Hindlimb muscle (tissue), 1 donor: ENCODE data around the gene PRM1. TPM values are rescaled to one million over a fixed set of nuclear protein-coding genes. Genes with fewer than 3 reads are reported as not detected.
"Not testable (repeated sequence)": the region's sequence is repeated elsewhere in the genome, so short reads cannot be mapped to it uniquely, and the experiment has no call there.

Experiments used
- DNase-seq: peaks from one replicate; pipeline ENCODE4 v3.0.0-alpha.2; 2013
- polyA plus RNA-seq: library from polyadenylated mRNA; unstranded; fragments of 120-200 nt; gene quantifications from one replicate; pipeline ENCODE4 v1.2.1, GENCODE V29; 2013; ENCODE audit not compliant: insufficient read length

The PRM1 gene
- polyA plus RNA-seq, 1 donor, result not detected

DNA sequence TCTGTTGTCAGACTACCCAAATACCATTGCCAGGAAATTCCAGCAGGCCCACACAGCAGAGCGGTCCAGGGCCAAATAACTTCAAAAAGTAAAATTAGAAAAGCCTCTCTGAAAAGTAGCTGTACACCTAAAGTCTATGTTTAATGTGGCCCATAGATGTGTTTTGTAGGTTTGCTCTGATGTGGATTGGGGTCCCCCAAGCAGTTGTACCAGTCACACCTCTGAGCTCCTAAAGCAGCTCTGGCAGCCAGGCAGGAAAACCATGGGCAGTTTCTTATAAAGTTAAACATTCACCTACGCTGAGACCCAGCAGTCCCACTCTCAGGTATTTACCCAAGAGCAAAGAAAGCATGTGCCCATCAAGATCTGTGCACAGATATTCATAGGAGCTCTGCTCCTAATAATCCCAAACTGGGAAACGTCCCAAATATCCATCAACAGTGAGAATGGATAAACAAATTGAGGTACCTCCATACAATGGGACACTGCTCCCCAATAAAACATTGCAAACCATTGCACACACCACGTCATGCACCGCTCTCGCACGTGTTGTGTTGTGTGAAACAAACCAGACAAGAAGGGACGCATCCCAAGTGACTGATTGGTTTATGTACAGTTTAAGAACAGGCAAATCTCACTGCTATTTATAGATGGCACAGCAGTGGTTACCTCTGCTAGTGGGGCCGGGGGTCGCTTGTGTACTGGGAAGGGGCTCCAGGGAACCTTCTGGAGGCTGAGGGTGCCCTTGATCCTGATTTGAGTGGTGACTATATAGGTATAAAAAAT, 15.8 kb upstream of the PRM1 start:
- no peak for DNase-seq

- no peak for DNase-seq
Observed at GRCh38 chr16:11296351-11296705, 15.2 kb upstream of the PRM1 start.

DNA sequence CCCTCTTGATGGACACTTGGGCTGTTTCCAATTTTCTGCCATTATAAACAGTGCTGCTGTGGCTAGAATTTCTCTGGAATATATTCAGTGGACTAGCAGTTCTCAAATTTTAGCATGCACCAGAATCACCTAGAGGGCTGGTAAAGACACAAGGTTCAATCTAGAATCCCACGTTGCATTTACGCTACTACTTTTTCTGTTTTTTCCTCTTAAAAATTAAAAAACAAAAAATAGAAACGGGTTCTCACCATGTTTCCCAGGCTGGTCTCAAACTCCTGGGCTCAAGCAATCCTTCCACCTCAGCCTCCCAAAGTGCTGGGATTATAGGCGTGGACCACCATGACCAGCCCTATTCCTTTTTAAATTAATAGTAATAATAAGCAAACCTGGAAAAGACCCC, 14.5 kb upstream of the PRM1 start:
- no peak for DNase-seq

GRCh38 chr16:11292076-11292748, 11.1 kb upstream of the PRM1 start:
- no peak for DNase-seq

- no peak for DNase-seq
Observed at GRCh38 chr16:11291091-11291703, 10.1 kb upstream of the PRM1 start.

DNA sequence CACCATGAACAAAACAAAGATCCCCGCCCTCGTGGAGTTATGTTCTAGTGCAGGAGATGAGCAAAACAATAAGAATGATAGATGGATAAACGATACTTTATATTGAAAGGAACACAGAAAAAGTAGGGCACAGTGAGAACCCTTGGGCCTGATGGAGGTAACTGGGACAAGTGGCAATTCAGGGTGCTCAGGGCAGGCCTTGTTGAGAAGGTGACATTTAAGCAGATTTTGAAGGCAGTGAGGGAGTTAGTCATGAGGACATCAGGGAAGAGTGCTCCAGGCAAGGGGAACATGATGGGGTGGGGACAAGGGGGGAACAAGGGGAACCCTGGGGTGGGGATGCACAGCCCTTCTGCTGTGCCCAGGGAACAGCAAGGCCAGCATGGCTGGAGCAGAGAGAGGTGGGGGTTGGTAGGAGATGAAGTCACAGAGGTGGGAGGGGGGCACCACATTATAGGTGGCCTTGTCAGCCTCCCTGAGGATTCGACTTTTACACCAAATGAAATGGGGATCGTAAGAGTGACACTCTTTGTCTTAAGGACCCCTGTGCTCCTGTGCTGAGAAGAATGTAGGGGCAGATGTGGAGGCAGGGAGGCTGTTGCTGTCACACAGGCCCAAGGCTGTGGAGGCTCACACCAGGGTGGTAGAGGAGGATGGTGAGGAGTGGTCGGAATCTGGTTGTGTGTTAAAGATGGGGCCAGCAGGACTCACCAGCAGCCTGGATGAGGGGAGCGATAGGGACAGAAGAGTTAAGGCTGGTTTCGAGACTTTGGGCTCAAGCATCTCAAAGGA, 9.2 kb upstream of the PRM1 start:
- DNase-seq, result no peak

DNA sequence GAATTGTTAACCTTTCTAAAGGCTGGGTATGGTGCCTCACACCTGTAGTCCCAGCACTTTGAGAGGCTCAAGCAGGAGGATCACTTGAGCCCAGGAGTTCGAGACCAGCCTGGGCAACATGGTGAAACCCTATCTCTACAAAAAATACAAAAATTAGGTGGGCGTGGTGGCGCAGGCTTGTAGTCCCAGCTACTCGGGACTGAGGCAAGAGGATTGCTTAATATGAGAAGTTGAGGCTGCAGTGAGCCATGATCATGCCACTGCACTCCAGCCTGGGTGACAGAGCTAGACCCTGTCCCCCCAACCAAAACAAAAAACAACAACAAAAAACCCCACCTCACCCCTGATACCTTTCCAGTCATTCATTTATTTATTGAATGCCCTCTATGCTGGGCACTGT, 8.6 kb upstream of the PRM1 start:
- not testable (repeated sequence) for DNase-seq

DNA sequence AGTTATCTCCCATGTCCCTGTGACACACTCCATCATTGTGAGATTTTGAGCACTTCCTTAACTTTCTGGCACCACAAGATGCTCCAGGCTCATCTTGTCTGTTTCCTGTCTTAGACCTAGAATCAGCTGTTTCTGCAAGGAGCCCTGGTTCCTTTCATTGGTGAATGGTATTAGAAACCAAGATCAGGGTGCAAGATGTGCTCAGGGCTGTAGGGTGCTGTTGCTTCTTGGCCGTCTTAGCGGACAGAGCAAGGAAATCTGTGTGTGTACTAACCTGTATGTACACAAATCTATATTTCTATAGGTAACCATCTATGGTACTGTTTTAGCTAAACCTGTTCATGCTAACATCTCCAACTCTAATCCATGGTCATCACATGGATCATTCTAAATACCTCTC, 8.1 kb upstream of the PRM1 start:
- DNase-seq, result no peak

DNA sequence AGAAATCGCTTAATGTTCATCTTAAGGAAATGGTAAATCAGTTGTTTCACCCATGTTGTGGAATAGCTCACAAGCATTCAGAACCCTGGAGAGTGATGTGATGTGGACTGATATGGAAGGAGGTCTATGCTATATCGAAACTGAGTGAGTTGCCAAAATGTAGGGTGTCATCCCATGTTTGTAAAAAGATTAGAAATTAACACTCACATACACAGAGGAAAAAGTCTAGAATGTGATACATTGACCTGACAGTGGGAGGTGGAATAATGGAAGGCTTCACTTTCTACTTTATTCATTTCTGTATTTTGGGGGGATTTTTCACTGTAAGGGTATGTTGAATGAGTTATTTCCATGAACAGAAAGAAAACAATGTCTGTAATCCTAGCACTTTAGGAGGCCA, 4.7 kb upstream of the PRM1 start:
- no peak for DNase-seq

DNA sequence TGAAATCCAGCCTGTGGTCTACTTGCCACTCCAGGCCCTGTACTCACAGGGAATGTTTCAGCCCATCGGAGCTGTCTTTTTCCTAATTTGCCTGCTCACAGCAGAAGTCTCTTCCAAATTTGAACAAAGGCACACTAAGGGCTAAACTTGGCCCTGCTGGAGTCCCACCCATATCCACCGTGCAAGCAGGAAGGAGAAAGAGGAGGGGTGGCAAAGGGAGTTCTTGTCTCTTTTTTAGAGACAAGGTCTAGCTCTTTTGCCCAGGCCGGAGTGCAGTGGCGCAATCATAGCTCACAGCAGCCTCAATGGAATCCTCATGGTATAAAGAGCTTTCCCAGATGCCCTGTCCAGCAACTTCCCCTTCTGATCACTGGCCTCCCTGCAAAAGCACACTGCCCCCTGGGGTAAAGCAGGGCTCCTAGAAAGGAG, 2.7 kb upstream of the PRM1 start:
- DNase-seq, result no peak

- DNase-seq, result no peak
Observed at GRCh38 chr16:11278681-11279628, 2.2 kb downstream of the PRM1 start.

GRCh38 chr16:11277607-11278337, 3.4 kb downstream of the PRM1 start:
- no peak for DNase-seq

- DNase-seq, result no peak
Observed at GRCh38 chr16:11276896-11277593, 4.1 kb downstream of the PRM1 start.

DNA sequence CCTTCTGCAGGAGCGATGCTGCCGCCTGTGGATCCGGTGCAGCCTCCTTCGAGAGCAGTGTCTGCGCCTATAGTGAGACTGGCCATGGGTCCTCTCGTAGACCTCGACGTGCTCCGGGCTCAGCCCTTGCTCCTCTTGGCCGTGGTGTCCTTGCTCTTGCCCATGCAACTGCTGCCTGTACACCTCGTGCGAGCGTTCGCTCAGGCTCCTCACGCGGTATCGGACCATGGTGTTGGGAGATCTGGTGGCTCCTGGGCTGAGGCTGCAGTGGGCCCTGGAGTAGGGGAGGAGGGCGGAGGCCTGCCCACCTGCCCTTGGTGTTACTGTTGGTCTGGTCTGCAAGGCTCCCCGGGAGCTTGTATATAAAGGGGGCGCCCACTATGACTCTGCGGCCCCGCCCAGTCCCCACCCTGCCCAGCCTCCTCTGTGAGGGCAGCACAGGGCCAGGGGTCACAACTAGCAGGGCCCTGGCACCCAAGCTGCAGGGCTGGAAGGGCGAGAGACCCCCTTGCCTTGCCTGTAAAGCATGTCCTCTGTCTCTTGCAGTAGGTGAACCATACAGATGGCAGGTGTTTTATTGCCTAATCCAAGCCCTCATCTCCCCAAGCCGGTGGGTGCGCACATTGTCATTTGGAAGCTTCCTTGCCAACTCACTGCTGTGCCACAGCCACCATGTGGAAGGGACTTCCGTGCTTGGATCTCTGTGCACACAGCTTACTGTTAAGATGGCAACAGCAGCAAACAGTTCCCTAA, 4.8 kb downstream of the PRM1 start, which contains the start of gene PRM2:
Gene PRM2, minus strand, starts transcription at position 338 of the 753 bp plus-strand sequence. Its CDS starts 110 bp downstream, at position 228.
- no peak for DNase-seq

DNA sequence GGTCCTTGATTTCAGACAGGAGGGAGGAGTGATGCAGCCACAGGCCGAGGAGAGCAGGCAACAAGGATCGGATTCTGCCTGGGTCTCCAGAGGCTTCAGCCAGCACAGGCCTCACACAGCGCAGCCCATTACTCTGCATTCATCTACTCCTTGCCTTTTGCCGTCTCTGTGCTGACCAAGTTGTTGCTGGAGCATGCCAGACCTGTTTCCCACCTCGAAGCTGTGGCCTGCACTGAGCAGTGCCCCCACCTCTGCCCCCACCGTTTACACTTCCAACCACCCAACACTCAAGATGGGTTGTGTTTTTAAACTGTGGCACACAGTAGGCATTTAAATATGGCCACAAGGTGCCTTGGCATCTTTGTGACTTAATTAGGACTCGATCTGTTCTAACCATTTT, 6.2 kb downstream of the PRM1 start:
- no peak for DNase-seq

DNA sequence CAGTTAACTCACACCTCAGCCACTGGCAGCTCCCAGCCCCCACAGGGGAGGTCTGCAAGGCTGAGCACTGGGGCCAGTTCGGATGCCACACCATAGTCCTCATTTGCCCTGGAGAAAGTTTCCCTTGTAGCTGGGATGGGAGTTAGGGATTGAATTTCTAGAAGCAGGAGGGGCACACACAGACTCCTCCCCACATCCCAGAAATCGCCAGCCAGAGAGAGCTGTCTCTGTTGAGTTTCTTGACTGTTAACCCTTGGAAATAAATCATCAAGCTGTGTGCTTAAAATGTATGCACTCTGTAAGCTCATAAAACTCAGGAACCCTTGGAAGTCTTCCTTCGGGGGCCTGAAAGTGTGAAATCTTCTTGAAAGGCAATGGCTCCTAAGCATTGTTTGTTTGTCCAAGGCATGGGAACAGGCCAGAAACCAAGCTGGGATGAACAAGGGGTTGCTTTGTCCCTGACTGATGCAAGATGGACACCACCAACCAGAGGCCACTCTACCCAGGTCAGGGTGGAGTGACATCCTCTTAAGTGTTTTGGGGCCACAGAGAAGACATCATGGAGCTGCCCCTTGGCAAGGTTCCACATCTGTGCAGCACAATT, 7.3 kb downstream of the PRM1 start:
- no peak for DNase-seq

GRCh38 chr16:11272921-11273720, 8.0 kb downstream of the PRM1 start, which contains the start of gene PRM3:
Gene PRM3, minus strand, starts transcription at chr16:11273629. Its CDS starts 34 bp downstream, at chr16:11273595.
- no peak for DNase-seq

DNA sequence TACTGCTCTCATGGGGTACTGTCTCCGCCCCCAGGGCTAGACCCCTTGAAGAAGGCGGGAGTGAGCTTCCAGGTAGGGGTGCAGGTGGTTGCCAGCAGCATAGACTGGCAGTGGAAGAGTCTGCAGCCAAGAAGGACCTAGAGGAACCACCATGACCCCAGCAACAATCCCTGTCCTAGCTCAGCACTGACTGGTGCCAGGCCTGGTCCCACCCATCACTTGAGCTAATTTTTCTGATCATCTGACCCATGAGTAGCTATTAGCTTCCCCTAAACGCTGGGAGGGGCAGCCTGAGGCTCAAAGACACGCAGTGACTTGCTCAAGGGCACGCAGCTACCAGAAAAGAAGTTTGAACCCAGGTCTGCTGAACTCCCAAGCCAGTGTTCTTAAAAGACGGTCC, 8.6 kb downstream of the PRM1 start:
- no peak for DNase-seq
